ENCODE results near the gene SALL2.

GRCh38 chr14:21518725-21519124, 7.4 kb downstream of the SALL2 start:
- no peak for TF ChIP-seq FOXJ3 (CRISPR knock-in tag; IDR thresholded peaks at IDR 0.05)
- TF ChIP-seq EZH2phosphoT487 (IDR thresholded peaks at IDR 0.05; ENCODE audit: borderline replicate concordance, low read depth): no peak
- no peak for TF ChIP-seq CHD2 (IDR thresholded peaks at IDR 0.05; ENCODE audit: low read length, partially characterized antibody)
- TF ChIP-seq MXI1 (IDR thresholded peaks at IDR 0.05; ENCODE audit: low read depth, low read length): no peak
- TF ChIP-seq USF2 (IDR thresholded peaks at IDR 0.05; ENCODE audit: borderline replicate concordance, low read depth, low read length): no peak
- TF ChIP-seq YY1 (IDR thresholded peaks at IDR 0.05; ENCODE audit: low read depth): no peak
- no peak for TF ChIP-seq EP300 (IDR thresholded peaks at IDR 0.05; ENCODE audit: borderline replicate concordance in 1 of 2, low read depth in 1 of 2, low read length in 1 of 2)
- TF ChIP-seq CTCF (IDR thresholded peaks at IDR 0.05): no peak
- TF ChIP-seq REST (IDR thresholded peaks at IDR 0.05; ENCODE audit: low read depth, low read length): no peak
- no peak for TF ChIP-seq RCOR1 (IDR thresholded peaks at IDR 0.05; ENCODE audit: low read length)
- no peak for TF ChIP-seq POLR2AphosphoS5 (IDR thresholded peaks at IDR 0.05; ENCODE audit: low read depth, low read length)

Data from SK-N-SH (cell line).